NB4 (cell line): ENCODE measurements around the gene DIP2C.

Experiments used
- MYC ChIP-seq: IDR thresholded peaks from 2 replicates; pipeline ENCODE4 v1.6.1; 2011; ENCODE audit warnings: low read depth, low read length
- POLR2A ChIP-seq: IDR thresholded peaks from 2 replicates; pipeline ENCODE4 v1.6.1; 2011; ENCODE audit warnings: mild to moderate bottlenecking; ENCODE audit not compliant: insufficient read length; ENCODE audit errors: extremely low read depth
- TF ChIP-seq, protein P1 (sequence below): IDR thresholded peaks from one replicate; pipeline ENCODE4 v1.5.1; 2012; ENCODE audit warnings: low read depth, low read length
- TF ChIP-seq, protein P2 (sequence below): IDR thresholded peaks from 2 replicates; pipeline ENCODE4 v1.6.1; 2011; ENCODE audit warnings: low read depth, low read length

DNA sequence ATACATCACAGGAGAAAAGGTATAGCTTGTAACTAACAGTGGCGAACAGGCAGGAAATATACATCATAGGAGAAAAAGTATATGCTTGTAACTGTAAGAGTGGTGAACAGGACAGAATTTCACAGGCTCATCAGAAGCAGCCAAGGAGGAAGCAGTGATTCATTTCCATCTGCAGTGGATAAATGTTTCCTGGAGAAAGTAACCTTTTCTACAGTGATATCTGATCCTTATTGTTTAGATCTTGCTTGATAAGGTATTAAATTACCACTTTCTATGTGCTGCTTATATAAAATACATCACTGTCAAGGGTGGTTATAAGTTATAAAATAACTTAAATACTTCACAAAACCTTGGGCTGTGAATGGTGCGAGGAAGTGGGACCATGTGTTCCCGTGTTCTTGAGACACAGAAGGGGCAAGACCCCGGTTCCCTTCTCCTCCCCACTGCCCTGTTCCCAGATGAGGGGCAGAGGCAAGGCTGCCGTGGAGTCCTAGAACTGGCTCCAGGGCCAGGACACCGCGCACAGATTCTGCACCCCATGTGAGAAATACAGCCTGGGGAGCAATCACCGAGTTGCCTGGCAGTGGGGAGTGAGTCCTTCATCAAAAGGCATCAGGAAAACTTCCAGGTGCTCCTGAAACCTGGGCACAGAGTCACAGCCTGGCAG is 135.2 kb downstream of the DIP2C start:
- TF ChIP-seq, protein P1, sequence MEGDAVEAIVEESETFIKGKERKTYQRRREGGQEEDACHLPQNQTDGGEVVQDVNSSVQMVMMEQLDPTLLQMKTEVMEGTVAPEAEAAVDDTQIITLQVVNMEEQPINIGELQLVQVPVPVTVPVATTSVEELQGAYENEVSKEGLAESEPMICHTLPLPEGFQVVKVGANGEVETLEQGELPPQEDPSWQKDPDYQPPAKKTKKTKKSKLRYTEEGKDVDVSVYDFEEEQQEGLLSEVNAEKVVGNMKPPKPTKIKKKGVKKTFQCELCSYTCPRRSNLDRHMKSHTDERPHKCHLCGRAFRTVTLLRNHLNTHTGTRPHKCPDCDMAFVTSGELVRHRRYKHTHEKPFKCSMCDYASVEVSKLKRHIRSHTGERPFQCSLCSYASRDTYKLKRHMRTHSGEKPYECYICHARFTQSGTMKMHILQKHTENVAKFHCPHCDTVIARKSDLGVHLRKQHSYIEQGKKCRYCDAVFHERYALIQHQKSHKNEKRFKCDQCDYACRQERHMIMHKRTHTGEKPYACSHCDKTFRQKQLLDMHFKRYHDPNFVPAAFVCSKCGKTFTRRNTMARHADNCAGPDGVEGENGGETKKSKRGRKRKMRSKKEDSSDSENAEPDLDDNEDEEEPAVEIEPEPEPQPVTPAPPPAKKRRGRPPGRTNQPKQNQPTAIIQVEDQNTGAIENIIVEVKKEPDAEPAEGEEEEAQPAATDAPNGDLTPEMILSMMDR, result no peak
- TF ChIP-seq POLR2A (no peak), MYC (no peak)
- TF ChIP-seq, protein P2, sequence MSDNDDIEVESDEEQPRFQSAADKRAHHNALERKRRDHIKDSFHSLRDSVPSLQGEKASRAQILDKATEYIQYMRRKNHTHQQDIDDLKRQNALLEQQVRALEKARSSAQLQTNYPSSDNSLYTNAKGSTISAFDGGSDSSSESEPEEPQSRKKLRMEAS, result no peak
